Measurements from ENCODE around the gene DTWD2. TPM values are rescaled to one million over a fixed set of nuclear protein-coding genes. Genes with fewer than 3 reads are reported as not detected.
"Not testable (repeated sequence)": the region's sequence is repeated elsewhere in the genome, so short reads cannot be mapped to it uniquely, and the experiment has no call there.

DTWD2 gene
- total RNA-seq, 3 donors from 2014 or later (not counting 1 experiment from before 2014, with no cell fraction given) = 3.7 to 6.0 (median 4.1) TPM

DNA sequence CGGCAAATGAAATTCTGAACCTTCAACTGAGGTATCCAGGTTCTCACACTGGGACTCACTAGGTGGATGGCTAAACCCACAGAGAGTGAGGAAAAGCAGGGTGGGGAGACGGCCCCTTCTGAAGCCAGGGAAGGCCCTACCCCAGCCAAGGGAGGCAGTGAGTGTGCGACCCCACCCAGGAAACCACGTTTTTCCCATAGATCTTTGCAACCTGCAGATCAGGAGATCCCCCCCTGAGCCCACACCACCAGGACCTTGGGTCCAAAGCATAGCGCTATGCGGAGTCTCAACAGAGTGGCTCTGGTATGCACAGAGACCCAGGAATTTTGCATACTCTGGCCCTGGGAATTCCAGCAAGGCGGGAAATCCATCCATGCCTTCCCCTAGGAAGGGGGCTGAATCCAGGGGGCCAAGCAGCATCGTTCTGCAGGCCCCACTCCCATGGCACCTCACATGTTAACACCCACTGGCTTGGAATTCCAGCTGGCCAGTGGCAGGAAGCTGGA, 19.9 kb downstream of the DTWD2 start:
- intact Hi-C loops (cut with micrococcal nuclease) = no loop called here
- no peaks in the 10 kb centered on the region for H3K27me3 ChIP-seq (ENCODE audit: control insufficient read depth, insufficient read depth, low read length)
- peaks cover 3% of the 10 kb centered on the region for H3K4me1 ChIP-seq (ENCODE audit: control insufficient read depth, insufficient read depth, low read length)
- Mint-ChIP-seq H3K27me3 (ENCODE audit: low read depth in 2 of 2) (no peaks in the 10 kb centered on the region), H3K9me3 (no peaks in the 10 kb centered on the region), H3K4me3 (no peak overlapping the region), H3K4me1 (peaks cover 0 to 5% of the 10 kb centered on the region in 2 donors), H3K27ac (no peak overlapping the region), H3K36me3 (no peaks in the 10 kb centered on the region)
- ATAC-seq (no peak), DNase-seq (no peak)
- TF ChIP-seq, protein P1, sequence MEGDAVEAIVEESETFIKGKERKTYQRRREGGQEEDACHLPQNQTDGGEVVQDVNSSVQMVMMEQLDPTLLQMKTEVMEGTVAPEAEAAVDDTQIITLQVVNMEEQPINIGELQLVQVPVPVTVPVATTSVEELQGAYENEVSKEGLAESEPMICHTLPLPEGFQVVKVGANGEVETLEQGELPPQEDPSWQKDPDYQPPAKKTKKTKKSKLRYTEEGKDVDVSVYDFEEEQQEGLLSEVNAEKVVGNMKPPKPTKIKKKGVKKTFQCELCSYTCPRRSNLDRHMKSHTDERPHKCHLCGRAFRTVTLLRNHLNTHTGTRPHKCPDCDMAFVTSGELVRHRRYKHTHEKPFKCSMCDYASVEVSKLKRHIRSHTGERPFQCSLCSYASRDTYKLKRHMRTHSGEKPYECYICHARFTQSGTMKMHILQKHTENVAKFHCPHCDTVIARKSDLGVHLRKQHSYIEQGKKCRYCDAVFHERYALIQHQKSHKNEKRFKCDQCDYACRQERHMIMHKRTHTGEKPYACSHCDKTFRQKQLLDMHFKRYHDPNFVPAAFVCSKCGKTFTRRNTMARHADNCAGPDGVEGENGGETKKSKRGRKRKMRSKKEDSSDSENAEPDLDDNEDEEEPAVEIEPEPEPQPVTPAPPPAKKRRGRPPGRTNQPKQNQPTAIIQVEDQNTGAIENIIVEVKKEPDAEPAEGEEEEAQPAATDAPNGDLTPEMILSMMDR (IDR thresholded peaks at IDR 0.05) = no peak
- WGBS (ENCODE audit: insufficient coverage) = 89% methylated on average over 8 of the region's 8 CpGs
- H3K36me3 ChIP-seq (ENCODE audit: control insufficient read depth, insufficient read depth, low read length) = no peaks in the 10 kb centered on the region
- no peaks in the 10 kb centered on the region for H3K9me3 ChIP-seq (ENCODE audit: control insufficient read depth, insufficient read depth, low read length)
- H3K4me3 ChIP-seq (ENCODE audit: low read length) = no peak overlapping the region
- no peak overlapping the region for H3K27ac ChIP-seq (ENCODE audit: low read length)

DNA sequence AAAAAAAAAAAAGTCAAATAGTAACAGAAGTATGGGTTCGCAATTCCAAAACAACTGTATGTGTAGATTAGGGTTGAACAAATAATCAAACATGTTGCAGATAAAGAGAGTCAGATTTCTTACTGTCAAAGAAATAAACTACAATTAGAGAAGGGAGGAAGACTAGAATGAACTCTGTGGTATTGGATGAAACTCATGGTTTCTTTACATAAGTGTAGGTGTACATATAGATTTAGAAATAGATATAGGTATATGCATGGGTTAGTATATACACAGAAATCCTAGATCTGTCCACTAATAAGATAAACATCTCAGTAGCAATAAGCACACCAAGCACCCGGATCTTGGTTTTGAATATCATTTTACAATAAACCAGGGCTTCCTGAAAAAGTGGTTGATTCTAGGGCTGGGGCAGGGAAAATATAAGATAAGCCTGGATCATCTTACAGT, 21.3 kb downstream of the DTWD2 start:
- Mint-ChIP-seq H3K27ac (no peak overlapping the region), H3K27me3 (ENCODE audit: low read depth in 2 of 2) (no peaks in the 10 kb centered on the region), H3K9me3 (no peaks in the 10 kb centered on the region), H3K4me3 (no peak overlapping the region), H3K4me1 (peaks cover 5% of the 10 kb centered on the region in 2 donors), H3K36me3 (no peaks in the 10 kb centered on the region)
- H3K27ac ChIP-seq (ENCODE audit: low read length) = no peak overlapping the region
- H3K36me3 ChIP-seq (ENCODE audit: control insufficient read depth, insufficient read depth, low read length) = no peaks in the 10 kb centered on the region
- intact Hi-C loops (cut with micrococcal nuclease) = no loop called here
- TF ChIP-seq, protein P1 (IDR thresholded peaks at IDR 0.05) = no peak
- no peaks in the 10 kb centered on the region for H3K27me3 ChIP-seq (ENCODE audit: control insufficient read depth, insufficient read depth, low read length)
- DNase-seq (no peak), ATAC-seq (no peak)
- no CpG with 5 or more reads among the region's 2 CpGs for WGBS (ENCODE audit: insufficient coverage)
- H3K9me3 ChIP-seq (ENCODE audit: control insufficient read depth, insufficient read depth, low read length) = no peaks in the 10 kb centered on the region
- H3K4me1 ChIP-seq (ENCODE audit: control insufficient read depth, insufficient read depth, low read length) = peaks cover 3% of the 10 kb centered on the region
- no peak overlapping the region for H3K4me3 ChIP-seq (ENCODE audit: low read length)

DNA sequence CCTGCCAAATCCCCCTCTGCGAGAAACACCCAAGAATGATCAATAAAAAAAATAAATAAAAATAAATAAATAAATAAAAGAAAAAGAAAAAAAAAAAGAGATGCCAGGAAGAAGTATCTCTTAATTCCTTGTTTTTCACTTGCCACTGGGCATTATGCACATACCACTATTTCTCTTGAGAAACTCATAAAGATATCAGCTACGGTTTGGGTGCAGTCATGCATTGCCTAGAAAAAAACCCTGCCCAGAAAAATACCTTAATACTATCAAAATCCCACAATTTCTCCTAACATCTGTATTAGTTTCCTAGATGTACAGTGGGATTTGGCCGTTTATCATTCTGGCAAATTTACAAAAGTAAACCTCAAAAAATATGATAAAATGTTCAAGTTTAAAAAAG, 22.5 kb downstream of the DTWD2 start:
- H3K27ac ChIP-seq (ENCODE audit: low read length) = no peak overlapping the region
- no peak for DNase-seq
- no peak overlapping the region for H3K4me3 Mint-ChIP-seq
- intact Hi-C loops (cut with micrococcal nuclease) = no loop called here
- TF ChIP-seq, protein P1 (IDR thresholded peaks at IDR 0.05) = no peak
- H3K4me3 ChIP-seq (ENCODE audit: low read length) = no peak overlapping the region
- no peaks in the 10 kb centered on the region for H3K9me3 ChIP-seq (ENCODE audit: control insufficient read depth, insufficient read depth, low read length)
- peaks cover 5% of the 10 kb centered on the region in 2 donors for H3K4me1 Mint-ChIP-seq
- no peaks in the 10 kb centered on the region for H3K36me3 Mint-ChIP-seq
- no peaks in the 10 kb centered on the region for H3K27me3 ChIP-seq (ENCODE audit: control insufficient read depth, insufficient read depth, low read length)
- H3K9me3 Mint-ChIP-seq = no peaks in the 10 kb centered on the region
- H3K27me3 Mint-ChIP-seq (ENCODE audit: low read depth in 2 of 2) = no peaks in the 10 kb centered on the region
- H3K36me3 ChIP-seq (ENCODE audit: control insufficient read depth, insufficient read depth, low read length) = no peaks in the 10 kb centered on the region
- no peak overlapping the region for H3K27ac Mint-ChIP-seq
- H3K4me1 ChIP-seq (ENCODE audit: control insufficient read depth, insufficient read depth, low read length) = peaks cover 3% of the 10 kb centered on the region
- ATAC-seq = no peak
- WGBS (ENCODE audit: insufficient coverage) = 100% methylated on average over 1 of the region's 3 CpGs

DNA sequence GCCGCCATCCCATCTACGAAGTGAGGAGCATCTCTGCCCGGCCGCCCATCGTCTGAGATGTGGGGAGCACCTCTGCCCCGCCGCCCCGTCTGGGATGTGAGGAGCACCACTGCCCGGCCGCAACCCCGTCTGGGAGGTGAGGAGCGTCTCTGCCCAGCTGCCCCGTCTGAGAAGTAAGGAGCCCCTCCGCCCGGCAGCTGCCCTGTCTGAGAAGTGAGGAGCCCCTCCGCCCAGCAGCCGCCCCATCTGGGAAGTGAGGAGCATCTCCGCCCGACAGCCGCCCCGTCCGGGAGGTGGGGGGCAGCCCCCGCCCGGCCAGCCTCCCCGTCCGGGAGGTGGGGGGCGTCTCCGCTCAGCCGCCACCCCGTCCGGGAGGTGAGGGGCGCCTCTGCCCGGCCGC, 23.4 kb downstream of the DTWD2 start:
- H3K4me3 Mint-ChIP-seq; H3K27ac ChIP-seq (ENCODE audit: low read length); H3K9me3 Mint-ChIP-seq; intact Hi-C loops (cut with micrococcal nuclease); H3K27me3 Mint-ChIP-seq (ENCODE audit: low read depth in 2 of 2); H3K36me3 ChIP-seq (ENCODE audit: control insufficient read depth, insufficient read depth, low read length); ATAC-seq; H3K4me3 ChIP-seq (ENCODE audit: low read length); H3K27me3 ChIP-seq (ENCODE audit: control insufficient read depth, insufficient read depth, low read length); H3K4me1 Mint-ChIP-seq; DNase-seq; H3K27ac Mint-ChIP-seq; H3K4me1 ChIP-seq (ENCODE audit: control insufficient read depth, insufficient read depth, low read length); H3K9me3 ChIP-seq (ENCODE audit: control insufficient read depth, insufficient read depth, low read length); H3K36me3 Mint-ChIP-seq: not testable (repeated sequence)
- WGBS (ENCODE audit: insufficient coverage) = 96% methylated on average over 34 of the region's 34 CpGs

DNA sequence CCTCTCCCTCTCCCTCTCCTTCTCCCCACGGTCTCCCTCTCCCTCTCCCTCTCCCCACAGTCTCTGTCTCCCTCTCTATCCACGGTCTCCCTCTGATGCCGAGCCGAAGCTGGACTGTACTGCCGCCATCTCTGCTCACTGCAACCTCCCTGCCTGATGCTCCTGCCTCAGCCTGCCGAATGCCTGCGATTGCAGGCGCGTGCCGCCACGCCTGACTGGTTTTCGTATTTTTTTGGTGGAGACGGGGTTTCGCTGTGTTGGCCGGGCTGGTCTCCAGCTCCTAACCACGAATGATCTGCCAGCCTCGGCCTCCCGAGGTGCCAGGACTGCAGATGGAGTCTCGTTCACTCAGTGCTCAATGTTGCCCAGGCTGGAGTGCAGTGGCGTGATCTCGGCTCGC, 24.0 kb downstream of the DTWD2 start:
- H3K36me3 ChIP-seq (ENCODE audit: control insufficient read depth, insufficient read depth, low read length); H3K9me3 Mint-ChIP-seq; H3K4me3 Mint-ChIP-seq; H3K4me1 ChIP-seq (ENCODE audit: control insufficient read depth, insufficient read depth, low read length); ATAC-seq; H3K36me3 Mint-ChIP-seq; H3K4me3 ChIP-seq (ENCODE audit: low read length); H3K4me1 Mint-ChIP-seq; intact Hi-C loops (cut with micrococcal nuclease); H3K27me3 ChIP-seq (ENCODE audit: control insufficient read depth, insufficient read depth, low read length); H3K27ac ChIP-seq (ENCODE audit: low read length); H3K27ac Mint-ChIP-seq; H3K27me3 Mint-ChIP-seq (ENCODE audit: low read depth in 2 of 2); H3K9me3 ChIP-seq (ENCODE audit: control insufficient read depth, insufficient read depth, low read length); DNase-seq: not testable (repeated sequence)
- 90% methylated on average over 18 of the region's 22 CpGs for WGBS (ENCODE audit: insufficient coverage)

Measured in natural killer cell (primary cell).